Measurements from ENCODE around the gene CFLAR. TPM values are rescaled to one million over a fixed set of nuclear protein-coding genes. Genes with fewer than 3 reads are reported as not detected.
A peak's percentile ranks its signal among the peaks of the same experiment; 100 is the strongest.
"Not testable (repeated sequence)": the region's sequence is repeated elsewhere in the genome, so short reads cannot be mapped to it uniquely, and the experiment has no call there.

The CFLAR gene
- 57.2 and 57.8 TPM in 2 replicates for total RNA-seq (2014; rRNA removed; shearing (Covaris generic))

DNA sequence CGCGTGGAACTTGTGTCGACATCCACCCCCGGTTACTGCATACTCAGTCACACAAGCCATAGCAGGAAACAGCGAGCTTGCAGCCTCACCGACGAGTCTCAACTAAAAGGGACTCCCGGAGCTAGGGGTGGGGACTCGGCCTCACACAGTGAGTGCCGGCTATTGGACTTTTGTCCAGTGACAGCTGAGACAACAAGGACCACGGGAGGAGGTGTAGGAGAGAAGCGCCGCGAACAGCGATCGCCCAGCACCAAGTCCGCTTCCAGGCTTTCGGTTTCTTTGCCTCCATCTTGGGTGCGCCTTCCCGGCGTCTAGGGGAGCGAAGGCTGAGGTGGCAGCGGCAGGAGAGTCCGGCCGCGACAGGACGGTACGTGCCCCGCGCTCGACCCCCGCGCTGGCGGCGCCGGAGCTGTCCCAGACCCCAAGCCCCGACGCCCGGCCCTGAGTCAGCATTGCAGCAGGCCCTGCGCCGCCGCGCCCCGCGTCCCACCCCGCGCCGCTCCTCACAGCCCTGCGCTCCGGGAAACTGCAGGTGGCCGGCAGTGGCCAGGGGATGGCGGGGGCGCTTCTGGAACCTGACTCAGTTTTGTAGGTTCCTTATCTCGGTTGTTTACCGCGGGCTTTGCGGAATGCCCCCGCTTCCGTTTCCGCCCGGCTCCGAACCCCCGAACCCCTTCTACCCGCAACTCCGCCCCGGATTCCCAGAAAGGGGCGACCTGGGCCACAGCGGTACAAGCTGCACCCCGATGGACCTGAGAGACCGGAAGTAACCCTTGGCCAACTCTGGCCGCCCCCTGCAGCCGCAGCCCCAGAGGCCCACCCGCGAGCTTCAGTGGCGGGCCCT, at the start of gene CFLAR:
TSS of gene CFLAR (plus strand) at position 50 of the 844 bp plus-strand sequence. CDS start 13,702 bp downstream, outside the sequence.
- DNase-seq (ENCODE audit: low spot score) = peak; percentile 79

GRCh38 chr2:201070948-201071478, 45.0 kb upstream of the CFLAR start:
- peak; percentile 5 for DNase-seq (ENCODE audit: low spot score)

GRCh38 chr2:201071479-201072200, 44.3 kb upstream of the CFLAR start, which contains the start of the genes HYCC2 and NDUFB3:
Gene HYCC2 (minus strand): TSS chr2:201071671. CDS start chr2:201024009, 47,662 bp downstream.
Gene NDUFB3 (plus strand): TSS chr2:201072001. CDS start chr2:201078883, 6,882 bp downstream.
- DNase-seq (ENCODE audit: low spot score) = peak; percentile 91

DNA sequence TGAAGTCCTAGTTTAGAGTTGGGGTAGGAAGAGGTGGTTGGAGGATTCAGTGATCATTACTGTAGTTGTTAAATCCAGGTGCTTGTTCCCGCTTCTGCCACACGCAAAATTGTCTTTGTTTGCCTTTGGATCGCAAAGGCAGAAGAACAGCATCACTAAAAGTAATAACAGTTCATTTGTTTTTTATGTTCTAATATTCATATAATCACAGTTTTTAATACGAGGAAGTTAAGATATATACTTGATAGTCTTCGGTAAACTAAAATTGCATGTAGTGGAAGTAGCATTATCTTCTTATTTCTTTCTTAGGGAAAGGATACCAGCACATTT, 43.8 kb upstream of the CFLAR start:
- no peak for DNase-seq (ENCODE audit: low spot score)

DNA sequence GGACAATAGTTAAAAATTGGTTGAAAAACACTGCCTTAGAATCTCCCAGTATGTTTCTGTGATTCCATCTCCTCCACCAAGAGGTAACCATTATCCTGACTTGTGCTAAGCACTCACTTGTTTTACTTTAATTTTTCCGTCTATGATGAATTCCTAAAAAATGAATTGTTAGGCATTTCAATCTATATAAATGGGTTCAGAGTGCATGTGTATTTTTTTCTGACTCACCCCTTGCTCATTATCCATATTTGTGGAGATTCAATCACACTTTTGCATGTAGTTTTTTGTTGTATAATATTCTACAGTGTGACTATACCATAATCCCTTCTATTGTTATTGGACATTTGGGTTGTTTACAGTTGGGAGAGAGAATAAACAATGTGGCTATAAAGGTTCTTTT, 42.9 kb upstream of the CFLAR start:
- DNase-seq (ENCODE audit: low spot score) = no peak

- DNase-seq (ENCODE audit: low spot score) = no peak
These were observed 41.0 kb upstream of the CFLAR start for GRCh38 chr2:201074996-201075395.

DNA sequence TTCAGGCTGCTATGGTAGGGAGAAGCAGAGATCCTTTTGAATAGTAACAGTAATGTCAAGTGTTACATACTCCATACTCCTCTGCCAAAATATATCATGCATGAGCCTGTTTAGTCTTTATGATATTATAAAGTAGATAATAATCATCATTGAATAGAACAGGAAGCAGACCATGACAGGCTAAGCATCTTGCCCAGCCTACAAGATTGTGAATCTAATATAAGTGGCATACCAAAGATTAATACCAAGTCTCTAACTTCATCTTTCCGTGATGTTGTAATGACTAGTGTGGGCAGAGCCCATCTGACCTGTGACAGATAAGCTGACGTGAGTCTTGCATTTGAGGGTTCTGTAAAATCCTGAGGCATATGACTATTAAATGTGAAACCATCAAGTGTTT, 31.1 kb upstream of the CFLAR start:
- no peak for DNase-seq (ENCODE audit: low spot score)

GRCh38 chr2:201090574-201090973, 25.4 kb upstream of the CFLAR start:
- no peak for DNase-seq (ENCODE audit: low spot score)

DNA sequence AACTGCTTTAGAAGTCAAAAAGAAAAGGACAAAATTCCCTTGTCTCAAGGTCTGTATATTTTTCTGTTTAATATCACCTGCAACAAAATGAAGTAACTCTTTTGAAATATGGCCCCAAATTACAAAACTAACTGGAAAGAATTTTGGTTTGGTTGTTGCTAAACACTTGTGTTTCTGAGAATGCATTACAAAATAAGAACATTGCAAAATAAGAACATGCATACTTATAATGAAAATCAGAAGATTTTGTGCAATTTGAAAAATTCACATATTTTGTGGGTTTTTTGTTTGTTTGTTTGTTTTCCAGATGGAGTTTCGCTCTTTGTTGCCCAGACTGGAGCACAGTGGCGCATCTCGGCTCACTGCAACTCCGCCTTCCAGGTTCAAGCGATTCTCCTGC, 22.4 kb upstream of the CFLAR start:
- no peak for DNase-seq (ENCODE audit: low spot score)

DNA sequence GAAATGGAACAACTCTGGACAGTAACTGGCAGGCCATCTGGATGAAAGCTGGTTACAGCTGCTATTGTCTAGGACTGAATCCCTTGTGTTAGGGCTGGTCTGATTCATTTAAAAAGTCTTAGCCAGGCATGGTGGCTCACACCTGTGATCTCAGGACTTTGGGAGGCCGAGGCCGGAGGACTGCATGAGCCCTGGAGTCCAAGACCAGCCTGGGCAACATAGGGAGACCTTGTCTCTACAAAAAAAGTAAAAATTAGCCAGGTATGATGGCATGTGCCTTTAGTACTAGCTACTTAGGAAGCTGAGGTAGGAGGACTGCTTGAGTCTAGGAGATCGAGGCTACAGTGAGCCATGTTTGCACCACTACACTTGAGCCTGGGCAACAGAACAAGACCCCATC, 15.5 kb upstream of the CFLAR start:
- DNase-seq (ENCODE audit: low spot score) = no peak

- no peak for DNase-seq (ENCODE audit: low spot score)
These were observed 10.2 kb upstream of the CFLAR start for GRCh38 chr2:201105759-201106158.

DNA sequence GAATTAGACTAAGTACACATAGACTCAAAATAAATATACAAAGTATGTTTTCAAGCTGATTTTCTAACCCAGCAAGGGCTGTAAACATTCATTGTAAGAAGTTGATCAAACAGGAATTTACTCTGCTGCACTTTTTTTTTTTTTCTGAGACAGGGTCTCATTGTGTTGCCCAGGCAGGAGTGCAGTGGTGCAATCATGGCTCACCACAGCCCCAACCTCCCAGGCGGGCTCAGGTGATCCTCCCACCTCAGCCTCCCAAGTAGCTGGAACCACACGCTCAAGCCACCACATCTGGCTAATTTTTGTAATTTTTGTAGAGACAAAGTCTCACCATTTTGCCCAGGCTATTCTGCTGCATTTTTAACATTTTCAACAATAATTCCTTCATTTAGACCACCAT, 8.3 kb upstream of the CFLAR start:
- no peak for DNase-seq (ENCODE audit: low spot score)

GRCh38 chr2:201108341-201108740, 7.6 kb upstream of the CFLAR start:
- no peak for DNase-seq (ENCODE audit: low spot score)

DNA sequence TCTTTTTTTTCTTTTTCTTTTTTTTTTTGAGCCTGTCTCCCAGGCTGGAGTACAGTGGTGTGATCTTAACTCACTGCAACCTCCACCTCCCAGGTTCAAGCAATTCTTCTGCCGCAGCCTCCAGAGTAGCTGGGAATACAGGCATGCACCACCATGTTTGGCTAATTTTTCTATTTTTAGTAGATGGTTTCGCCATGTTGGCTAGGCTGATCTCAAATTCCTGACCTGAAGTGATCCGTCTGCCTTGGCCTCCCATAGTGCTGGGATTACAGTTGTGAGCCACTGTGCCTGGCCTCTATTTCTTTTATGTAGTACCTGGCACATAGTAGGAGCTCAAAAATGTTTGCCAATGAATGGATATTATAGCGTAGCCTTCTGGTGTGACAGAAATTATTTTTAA, 6.8 kb upstream of the CFLAR start:
- no peak for DNase-seq (ENCODE audit: low spot score)

DNA sequence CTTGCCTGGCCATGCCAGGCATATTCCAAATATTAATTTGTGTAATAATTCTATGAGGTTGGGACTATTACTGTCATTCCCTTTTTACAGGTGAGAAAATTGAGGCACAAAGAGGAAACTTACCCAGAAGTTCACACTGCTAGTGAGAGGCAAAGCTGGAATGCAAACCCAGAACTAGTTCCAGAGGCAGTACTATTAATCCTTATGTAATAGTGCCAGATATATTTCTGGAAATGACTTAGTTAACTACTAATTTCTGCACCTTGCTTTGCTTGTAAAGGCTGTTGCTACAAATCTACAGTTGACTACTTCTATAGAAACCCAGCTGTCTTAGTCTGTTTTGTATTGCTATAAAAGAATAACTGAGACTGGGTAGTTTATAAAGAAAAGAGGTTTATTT, 5.3 kb upstream of the CFLAR start:
- no peak for DNase-seq (ENCODE audit: low spot score)

DNA sequence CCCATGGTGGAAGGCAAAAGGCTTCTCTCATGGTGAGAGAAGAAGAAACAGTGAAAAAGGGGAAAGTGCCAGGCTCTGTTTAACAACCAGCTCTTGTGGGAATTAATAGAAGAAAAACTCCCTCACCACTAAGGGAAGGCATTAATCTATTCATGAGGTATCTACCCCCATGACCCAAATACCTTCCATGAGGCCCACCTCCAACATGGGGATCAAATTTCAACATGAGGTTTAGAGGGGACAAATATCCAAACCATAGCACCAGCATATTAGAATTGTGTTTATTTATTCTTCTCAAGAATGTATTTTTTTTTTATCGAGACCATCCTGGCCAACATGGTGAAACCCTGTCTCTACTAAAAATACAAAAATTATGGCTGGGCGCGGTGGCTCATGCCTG, 4.9 kb upstream of the CFLAR start:
- DNase-seq (ENCODE audit: low spot score) = no peak

- DNase-seq (ENCODE audit: low spot score) = no peak
These were observed 1.6 kb upstream of the CFLAR start for GRCh38 chr2:201114350-201114749.

GRCh38 chr2:201114846-201115245, 1.1 kb upstream of the CFLAR start:
- no peak for DNase-seq (ENCODE audit: low spot score)

GRCh38 chr2:201116959-201117734, 1.2 kb downstream of the CFLAR start:
- peak; percentile 73 for DNase-seq (ENCODE audit: low spot score)

DNA sequence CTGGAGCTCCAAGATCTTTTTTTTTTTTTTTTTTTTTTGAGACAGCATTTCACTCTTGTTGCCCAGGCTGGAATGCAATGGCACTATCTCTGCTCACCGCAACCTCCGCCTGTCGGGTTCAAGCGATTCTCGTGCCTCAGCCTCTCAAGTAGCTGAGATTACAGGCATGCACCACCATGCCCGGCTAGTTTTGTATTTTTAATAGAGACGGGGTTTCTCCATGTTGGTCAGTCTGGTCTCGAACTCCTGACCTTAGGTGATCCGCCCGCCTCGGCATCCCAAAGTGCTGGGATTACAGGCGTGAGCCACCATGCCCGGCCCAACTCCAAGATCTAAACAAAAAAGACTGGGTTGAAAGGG, 1.8 kb downstream of the CFLAR start:
- DNase-seq (ENCODE audit: low spot score) = not testable (repeated sequence)

DNA sequence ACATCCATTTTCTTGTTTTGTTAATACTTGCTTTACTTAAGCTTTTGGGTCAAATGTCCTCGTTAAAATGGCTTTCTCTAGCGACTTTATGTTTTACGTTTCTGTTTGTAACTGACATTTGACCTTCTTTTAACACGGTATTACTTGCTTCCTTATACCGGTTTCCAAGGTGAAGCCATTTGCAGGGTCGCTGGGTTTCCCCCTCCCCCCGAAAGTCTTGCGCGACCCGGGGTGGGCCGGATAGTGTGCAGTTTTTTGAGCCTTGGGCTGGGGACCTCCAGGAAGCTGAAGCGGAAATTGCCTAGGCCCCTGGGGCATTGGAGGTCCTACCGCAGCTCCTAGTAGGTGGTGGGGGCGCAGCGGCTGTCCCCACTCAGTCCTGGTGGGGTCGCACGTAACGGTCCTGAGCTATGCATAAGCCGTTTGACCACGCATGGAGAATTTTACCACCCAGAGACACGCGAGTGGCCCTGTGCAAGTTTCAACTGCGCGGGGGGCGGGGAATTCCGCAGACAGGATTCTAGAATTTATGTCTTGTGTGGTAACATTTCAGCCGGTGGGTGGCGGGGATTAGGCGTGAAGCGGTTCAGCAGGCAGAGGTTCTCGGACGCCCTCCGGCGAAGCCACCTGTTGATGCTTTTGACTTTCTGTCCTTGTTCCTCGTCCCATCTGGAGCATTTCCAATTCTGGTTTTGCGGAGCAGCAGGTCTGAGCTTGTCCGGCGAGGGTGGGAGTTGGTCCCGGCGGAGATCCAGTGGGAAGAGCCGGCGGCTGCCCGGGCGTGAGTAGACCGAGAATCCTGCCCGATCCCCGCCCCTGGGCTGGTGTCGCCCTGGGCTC, 2.4 kb downstream of the CFLAR start:
- peak; percentile 85 for DNase-seq (ENCODE audit: low spot score)
